HG03378 (cell line): ENCODE results near the gene PRDM11.

Source experiments
- ATAC-seq: cut with Tn5 transposase; IDR thresholded peaks from one replicate; pipeline ENCODE4 v1.9.1; 2021; ENCODE audit warnings: mild to moderate bottlenecking, moderate library complexity; ENCODE audit not compliant: unreplicated experiment

PRDM11 gene

DNA sequence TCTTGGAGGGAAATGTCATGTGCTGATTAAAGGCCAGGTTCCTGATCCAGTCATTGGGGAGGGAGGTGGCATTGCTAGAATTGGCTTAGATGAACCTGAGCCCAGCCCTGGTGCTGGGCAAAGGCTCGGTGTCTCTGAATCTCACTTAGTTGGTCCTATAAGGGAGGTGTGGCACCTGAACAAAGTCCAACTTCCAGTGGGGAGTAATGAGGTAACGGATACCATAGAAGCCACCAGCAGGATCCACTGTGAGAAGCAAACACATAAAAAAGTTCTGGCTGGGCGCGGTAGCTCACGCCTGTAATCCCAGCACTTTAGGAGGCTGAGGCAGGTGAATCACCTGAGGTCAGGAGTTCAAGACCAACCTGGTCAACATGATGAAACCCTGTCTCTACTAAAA lies 26.6 kb downstream of the PRDM11 start:
- ATAC-seq, result no peak

DNA sequence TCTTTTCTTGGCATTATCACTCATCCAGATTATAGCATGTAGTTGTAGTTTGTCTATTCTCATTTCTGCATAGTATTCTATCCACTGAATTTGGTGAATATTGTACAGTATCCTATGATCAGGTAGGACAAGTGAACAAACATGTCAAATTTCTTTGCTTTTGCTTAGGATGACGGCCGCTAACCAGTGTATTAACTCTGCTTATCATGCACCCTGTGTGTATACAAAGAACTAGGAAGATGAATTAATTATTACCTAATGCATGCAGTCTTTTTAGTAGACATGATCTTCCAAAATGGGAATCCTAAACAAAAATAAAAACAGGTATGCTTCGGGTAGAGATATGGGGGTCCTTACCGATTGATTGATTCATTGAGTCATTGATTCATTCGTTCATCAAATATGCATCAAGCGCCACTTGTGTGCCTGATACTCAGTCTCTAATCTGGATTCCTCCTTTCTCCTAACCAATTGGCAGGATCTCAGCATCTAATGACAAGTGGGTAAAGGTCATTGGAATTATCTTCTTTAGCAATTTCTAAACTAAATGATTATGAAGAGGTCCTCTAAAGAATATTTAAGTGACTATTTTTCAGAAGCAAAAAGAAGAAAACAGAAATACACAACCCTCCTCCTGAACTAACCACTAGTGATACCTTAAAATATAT lies 27.9 kb downstream of the PRDM11 start:
- ATAC-seq, result no peak

DNA sequence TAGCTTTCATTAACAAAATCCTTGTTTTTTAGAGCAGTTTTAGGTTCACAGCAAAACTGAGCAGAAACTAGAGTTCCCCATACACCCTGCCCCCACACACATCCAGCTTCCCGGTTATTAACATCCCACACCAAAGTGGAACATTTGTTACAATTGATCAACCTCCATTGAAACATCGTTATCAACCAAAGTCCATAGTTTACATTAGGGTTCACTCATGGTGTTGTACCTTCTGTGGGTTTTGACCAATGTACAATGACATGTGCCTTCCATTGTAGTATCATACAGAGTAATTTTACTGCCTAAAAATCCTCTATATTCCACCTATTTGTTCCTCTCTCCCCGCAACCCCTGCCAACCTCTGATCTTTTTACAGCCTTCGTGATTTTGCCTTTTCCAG lies 28.5 kb downstream of the PRDM11 start:
- no peak for ATAC-seq

DNA sequence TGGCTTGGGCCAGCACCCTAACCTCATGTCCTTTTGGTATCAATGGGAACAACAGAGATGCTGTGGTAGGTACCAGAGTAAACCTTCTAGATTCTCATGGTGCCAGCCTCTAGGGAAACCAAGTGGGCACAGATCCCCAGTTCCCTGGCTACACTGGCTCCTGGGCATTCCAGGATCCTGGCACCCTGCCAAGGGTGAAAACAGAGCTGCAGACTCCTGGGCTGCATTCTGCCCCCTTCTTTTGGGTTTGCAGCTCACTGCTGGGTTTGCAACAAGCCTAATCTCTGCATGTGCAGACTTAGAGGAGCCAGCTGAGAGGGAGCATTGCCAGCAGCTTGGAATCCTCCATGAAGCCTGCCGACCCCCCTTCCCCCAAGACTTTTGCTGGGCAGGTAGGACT lies 30.6 kb downstream of the PRDM11 start:
- no peak for ATAC-seq

DNA sequence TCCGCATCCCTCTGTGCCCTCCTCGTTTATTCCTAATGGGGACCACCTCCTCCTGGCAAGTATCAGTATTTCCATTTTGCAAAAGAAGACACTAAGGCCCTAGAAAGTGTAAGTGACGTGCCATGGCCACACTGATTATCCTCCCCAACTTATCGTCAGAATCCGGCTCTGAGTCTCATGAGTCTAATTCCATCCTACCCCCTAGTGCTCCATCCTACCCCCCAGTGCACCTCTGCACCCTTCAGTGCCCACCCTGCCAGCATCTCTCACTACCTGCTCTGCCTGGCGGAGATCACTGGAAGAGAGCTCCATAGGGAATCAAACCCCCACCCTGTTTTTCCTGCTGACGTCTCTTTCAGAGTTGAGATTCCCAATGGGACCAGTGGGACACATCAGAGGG lies 31.8 kb downstream of the PRDM11 start:
- ATAC-seq, result no peak

DNA sequence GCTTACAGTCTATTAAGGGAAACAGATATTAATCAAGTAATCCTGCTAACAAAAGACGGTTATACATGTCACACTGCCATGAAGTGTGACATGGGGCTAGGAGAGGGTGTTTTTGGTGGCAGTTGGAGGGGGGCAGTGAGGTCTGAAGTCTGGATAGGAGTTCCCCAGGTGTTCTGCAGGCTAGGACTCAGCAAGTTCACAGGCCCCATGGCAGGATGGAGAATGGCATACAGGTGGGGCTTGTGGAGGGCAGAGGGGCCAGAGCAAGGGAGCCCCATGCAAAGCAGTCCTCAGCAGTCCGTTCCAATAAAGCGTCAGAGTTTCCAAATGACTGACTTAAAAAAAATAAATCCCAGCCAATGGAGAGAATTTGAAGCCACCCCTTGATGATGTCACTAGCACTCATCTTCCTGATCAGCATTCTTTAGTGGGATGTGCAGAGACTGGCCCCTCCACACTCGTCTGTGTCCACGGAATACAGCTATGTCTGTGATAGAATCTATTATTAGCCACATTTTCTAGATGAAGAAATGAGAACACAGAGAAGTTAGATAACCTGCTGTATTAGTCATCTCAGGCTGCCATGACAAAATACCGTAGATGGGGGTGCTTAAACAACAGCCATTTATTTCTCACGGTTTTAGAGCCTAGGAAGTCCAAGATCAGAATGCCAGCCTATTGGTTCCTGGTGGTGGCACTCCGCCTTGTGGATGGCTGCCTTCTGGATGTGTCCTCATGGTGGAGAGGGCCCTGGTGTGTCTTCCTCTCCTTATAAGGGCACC lies 32.6 kb downstream of the PRDM11 start:
- no peak for ATAC-seq

DNA sequence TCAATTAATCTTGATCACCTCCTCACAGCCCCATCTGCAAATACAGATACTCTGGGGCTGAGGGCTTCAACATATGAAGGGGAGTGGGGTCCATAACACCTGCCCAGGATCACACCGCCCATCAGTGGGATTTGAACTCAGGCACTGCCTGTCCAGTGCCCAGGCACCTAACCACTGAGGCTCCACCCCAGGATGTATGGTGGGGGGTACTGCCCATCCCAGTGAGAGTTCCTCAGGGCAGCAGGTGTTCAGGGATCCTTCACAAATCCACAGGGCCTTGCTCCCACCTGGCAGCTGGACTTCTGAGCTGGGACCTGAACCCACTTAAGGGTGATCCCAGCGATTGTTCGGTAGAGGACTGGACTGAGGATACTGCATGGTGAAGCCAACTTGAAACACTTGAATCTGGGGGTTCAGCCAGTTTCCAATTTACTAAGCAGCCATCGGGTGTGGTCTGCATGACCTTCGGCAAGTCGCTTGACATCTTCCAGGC lies 33.3 kb downstream of the PRDM11 start:
- ATAC-seq, result no peak

DNA sequence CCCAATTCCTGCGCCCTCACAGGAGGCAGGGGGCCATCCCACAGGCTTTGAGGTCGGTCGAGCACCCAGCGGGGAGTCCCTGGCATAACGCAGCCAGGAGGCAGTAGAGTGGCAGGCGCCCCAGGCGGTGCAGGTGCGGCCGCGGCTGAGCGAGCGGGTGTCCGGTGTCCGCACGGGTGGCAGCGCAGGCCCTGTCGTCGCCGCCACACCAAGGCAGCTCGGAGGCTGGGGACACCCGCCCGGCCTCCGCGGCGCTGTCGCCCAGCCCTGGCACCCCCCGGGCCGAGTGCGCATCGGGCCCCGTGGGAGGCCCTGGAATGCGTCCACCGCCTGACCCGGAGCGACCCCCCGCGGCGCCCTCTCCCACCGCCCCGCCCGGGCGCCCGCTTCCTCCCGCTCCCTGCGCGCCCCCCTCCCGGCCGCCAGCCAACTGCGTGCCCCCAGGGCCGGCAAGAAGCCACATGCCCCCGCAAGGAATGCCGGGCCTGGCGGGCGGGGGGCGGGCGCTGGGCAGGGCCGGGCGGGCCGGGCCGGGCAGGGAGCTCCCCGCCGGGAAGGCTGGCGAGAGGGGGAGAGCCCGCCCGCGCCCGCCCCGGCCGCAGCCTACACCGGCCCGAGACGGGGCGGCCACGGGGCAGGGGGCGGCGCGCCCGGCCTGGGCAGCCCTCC lies 33.9 kb downstream of the PRDM11 start:
- ATAC-seq, result no peak

DNA sequence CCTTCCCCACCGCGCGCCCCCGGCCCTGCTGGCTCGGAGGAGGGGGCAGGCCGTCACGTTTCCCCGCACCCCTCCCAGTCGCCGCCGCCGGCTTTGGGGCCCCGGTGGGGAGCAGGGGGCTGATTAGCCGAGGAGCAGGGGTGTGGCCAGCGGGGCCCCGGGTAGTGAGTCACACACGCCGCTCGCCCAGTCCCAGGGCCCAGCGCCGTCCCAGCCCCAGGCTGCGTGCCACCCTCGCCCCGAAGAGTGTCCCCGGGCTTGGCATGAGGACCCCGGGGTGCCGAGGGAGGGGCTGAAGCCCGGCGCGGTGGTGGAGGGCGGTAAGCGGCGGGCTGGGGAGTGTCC lies 34.4 kb downstream of the PRDM11 start:
- ATAC-seq, result no peak

DNA sequence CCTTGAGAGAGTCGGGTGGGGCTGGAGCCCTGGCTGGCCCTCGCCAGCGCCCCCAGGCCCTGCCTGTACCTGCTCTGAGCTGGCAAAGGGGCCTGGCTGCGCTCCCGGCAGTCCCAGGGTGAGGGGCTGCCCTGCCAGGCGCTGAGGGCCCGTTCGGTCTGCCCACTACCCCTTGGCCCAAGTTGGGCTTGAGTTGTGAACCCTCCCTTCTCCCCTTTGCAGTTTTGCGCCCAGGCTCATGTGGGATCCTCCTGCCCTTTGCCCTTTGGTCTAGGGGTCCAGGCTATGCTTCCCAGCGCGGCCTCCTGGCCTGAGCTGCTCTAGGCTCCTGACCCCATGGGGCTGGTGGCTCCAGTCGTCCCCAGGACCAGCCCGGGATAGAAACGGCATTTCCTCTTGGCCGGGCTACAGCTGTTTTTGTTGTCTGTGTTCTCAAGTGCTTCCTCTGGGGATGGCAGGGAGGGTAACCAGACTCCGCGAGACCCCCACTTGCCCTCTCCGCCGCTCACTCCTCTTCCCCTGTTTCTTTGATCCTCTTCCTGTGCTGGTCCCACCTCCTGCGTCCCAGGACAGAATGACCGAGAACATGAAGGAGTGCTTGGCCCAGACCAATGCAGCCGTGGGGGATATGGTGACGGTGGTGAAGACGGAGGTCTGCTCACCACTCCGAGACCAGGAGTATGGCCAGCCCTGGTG lies 34.9 kb downstream of the PRDM11 start:
- ATAC-seq, result no peak

DNA sequence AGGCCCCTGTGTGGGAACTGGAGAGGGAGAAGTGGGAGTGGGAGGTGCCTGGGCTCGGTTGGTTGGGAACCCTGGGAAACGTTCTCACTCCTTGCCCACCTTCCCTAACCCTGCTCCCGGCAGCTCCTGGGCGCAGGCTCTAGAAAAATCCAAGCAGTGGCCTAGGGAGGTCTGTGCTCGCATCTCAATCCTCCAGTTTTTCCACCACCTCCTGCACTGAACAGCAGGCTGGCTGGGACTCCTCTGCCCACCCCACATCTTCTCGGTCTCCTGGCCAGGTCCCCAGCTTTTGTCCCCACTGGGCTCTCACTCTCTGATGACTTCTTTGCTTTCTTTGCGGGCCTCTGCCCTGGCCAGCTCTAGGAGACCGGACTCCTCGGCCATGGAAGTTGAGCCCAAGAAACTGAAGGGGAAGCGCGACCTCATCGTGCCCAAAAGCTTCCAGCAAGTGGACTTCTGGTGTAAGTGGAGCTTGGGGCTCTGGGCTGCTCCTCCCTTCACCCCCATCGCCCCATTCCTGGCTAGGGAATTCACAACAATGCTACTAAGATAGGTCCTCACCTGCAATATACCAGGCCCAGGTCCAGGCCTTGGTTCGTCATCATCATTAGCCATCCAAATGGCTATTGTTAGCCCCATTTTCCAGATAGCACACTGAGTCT lies 35.6 kb downstream of the PRDM11 start:
- ATAC-seq, result no peak

DNA sequence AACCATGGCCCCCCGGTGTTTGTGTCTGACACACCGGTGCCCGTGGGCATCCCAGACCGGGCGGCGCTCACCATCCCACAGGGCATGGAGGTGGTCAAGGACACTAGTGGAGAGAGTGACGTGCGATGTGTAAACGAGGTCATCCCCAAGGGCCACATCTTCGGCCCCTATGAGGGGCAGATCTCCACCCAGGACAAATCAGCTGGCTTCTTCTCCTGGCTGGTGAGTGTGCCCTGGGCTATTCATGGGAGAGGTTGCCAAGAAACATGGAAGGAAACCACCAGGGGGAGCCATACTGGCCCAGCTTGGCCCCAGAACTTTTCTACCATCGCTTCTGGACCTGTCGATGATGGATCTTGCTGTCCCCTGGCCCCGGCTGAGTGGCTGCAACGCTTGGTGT lies 36.5 kb downstream of the PRDM11 start:
- ATAC-seq, result no peak

DNA sequence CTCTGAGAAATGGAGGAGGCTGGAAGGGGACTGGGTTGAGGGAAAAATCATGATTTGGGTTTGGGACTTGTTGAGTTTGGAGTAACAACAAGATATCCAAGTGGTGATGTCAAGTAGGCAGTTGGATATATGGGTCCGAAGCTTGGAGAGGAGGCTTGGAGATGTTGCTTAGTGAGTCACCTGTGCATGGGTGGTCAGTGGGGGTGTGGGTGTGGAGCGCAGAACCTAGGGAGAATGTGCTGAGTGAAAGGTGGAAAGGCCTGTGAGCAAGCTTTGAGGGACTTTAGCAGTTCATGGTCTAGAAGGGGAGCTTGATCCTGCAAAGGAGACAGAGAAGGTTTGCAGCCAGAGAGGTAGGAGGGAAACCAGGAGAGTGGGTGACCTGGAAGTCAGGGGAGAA lies 38.2 kb downstream of the PRDM11 start:
- ATAC-seq, result no peak

DNA sequence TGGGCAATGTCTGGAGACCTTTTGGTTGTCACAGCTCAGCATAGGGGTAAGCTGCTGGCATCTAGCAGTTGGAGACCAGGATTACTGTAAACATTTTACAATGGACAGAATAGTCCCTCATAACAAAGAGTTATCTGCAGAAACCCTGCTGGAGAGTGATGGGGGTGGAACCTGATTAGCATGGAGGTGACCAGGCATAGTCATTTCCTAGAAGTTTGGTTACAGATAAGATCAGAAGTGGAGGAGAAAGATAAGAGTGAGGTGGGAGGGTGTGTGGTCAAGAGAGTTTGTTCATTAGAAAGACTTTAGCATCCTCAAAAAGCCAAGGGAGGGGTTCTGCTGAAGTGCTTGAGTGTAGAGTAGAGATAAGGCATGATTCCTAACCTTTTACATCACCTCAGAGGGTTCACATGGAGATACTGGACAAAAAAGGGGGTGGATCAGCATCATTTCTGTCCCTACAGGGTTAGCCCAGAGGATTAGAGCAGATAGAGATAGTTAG lies 38.8 kb downstream of the PRDM11 start:
- no peak for ATAC-seq

DNA sequence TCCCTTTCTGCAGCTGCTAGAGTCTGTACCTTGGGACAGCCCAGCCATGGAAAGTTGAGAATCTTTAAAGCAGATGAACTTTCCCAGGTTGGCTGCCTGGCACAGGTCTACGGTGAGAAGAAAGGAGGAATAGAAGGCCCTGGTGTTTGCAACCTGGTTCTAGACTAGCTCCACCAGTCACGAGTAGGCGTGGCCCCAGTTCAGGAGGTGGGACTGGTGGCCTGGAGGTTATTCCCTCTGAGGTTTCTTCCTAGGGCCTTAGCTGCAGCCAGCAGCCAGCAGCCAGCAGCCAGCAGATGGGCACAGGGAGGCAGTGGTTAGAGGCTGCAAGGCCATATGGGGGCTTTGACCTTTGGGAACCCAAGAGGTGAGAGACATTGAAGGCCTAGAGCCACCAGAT lies 40.9 kb downstream of the PRDM11 start:
- no peak for ATAC-seq

DNA sequence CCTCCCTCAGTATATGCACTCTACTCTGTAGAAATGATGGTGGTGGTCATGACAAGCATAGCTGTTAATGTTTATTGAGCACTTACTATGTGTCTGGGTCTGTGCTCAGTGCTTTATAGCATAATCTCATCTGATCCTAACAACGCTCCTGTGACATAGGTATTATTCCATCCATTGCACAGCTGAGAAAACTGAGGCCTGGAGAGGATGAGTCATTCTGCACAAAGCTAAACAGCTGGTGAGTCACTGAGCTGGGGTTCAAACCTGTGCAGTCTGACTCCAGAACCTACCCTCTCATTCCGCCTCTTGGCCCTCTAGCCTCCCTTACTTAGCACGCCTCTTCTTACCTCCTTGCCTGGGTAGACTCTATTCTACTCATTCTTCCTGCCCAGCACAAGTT lies 41.7 kb downstream of the PRDM11 start:
- ATAC-seq, result no peak

DNA sequence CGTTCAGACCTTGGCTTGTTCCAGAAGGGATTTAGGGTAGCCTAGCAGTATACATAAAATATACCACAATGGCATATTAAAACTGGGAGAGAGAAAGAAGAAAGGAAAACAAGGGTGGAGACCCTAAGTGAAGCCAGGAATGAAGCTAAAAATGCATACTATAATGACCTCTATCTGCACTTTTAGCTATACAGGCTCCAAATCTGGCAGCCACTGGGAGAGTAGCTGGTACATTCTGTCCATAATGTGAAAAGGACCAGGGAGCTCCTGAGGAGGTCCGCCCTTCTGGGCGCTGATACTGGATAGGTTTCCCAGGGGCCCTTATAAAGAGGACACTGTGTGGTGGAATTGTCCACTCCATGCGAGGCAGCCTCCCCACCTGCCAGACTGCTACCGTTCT lies 42.8 kb downstream of the PRDM11 start:
- no peak for ATAC-seq

DNA sequence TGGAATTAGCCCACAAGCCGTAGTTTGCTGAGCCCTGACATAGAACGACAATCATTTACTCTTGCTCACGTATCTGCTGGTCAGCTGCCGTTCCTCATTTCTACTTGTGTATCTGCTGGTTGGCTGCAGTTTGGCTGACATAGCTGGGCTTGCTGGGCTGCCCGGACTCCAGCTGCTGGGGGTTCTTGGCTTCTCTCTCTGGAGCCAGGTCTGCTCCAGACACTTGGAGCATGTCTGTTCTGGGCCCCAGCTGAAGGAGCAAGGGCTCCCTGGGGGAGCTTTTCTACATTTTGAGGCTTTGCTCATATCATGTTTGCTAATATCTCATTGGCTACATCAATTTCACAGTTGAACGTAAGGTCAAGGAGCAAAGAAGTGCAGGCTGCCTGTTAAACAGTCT lies 47.3 kb downstream of the PRDM11 start:
- no peak for ATAC-seq

DNA sequence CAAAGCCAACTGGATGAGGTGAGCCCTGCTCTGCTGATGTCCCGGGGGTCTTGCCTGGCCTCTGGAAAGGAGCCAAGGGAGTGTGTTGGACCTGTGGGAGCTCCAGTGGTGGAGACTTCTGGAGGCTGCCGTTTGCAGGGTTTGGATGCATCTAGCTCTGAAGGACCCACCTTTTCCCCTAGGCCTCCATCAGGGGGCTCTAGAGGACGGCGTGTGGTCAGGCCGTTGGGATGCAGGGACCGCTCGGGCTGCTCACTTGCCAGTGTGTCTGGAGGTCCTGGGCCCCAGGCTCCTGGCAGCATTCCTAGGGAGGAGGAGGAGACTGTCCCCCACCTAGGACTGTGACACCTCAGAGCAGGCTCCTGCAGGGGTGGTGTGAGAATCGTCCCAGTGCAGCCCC lies 58.3 kb downstream of the PRDM11 start:
- no peak for ATAC-seq

DNA sequence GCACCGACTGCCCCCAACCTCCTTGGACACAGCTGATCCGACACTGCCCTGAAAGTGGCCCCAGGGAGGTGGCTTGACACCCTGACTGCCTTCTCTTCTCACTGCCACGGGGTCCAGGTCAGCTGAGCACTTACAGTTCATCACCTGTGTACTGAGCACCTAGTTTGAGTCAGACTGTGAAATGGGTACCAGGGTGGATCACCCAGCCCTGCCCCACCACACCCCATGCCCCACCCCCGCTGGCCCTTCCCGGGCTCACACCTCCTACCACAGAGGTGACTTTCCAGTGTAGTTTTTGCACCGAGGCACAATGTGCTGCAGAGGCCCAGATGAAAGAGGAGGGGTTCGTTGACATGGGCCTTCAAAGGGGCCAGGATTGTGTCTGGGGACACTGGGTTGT lies 59.5 kb downstream of the PRDM11 start:
- no peak for ATAC-seq

DNA sequence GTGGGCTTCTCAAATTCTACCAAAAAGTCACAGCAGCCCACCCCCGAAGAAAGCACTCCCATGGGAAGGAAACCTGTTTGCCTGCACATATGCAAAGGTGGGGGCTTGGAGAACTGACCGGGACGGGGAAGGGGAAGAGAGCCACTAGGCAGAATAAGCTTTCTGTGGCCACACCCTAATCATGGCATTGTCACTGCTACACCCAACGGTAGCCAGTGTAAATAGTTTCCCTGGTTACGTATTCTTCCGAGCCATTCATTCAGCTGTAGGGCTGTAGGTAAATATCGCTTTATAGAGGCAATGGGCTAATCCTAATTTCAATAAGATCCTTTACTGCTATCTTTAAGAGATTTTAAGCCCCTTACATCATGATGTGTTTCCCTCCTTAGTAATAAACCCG lies 61.7 kb downstream of the PRDM11 start:
- ATAC-seq, result no peak
